ENCODE measurements around the gene MAD1L1.

DNA sequence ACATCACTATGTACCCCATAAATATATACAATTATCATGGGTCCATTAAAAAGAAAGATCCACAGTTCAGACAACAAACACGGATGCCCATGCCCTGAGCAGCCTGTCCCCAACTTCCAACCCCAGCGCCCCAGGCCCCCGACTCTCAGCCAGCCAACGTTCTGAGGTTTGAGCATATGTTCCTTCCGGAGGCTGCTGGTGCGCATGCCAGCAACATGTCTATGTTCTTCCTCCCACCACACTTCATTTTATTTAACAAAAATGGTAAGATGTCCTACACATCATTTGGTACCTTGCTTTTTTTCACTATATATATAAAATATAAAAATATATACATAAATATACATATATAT, 250.9 kb downstream of the MAD1L1 start:
- TF ChIP-seq EZH2 (IDR thresholded peaks at IDR 0.05; ENCODE audit: borderline replicate concordance, low read depth, low read length, severe bottlenecking) (no peak), MYC (IDR thresholded peaks at IDR 0.05; ENCODE audit: low read depth, low read length) (no peak), CTCF (IDR thresholded peaks at IDR 0.05; ENCODE audit: extremely low read depth in 1 of 2, insufficient read depth in 1 of 2, low read depth in 1 of 2, low read length in 2 of 2) (no peak)
